Measurements from ENCODE around the gene TNRC18. TPM values are rescaled to one million over a fixed set of nuclear protein-coding genes. Genes with fewer than 3 reads are reported as not detected.

Gene TNRC18
- total and polyA plus RNA-seq, 2 of the 8 experiments (the other 6 are each of a cell fraction or from before 2014, with no cell fraction given): 1.7 to 8.6 TPM

DNA sequence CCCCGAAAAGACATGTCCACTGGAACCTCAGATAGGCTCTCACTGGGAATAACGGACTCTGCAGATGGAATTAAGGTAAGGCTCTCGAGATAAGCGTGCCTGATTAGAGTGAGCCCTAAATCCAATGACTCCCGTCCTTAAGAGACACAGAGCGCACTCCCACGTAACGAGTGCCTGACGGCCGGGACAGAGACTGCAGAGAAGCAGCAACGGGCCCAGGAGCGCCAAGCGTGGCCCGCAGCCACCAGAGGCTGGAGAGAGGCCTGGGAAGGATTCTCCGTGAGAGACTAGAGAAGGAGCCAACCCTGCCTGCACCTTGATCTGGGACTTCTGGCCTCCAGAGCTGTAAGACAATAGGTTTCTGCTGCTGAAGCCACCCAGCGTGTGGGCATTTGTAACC is 20.0 kb upstream of the TNRC18 start (continued):
- no peak for TF ChIP-seq NRF1 (IDR thresholded peaks at IDR 0.05; ENCODE audit: low read depth, low read length)
- TF ChIP-seq KDM5A (IDR thresholded peaks at IDR 0.05; ENCODE audit: low read length): no peak
- TF ChIP-seq, protein P1, sequence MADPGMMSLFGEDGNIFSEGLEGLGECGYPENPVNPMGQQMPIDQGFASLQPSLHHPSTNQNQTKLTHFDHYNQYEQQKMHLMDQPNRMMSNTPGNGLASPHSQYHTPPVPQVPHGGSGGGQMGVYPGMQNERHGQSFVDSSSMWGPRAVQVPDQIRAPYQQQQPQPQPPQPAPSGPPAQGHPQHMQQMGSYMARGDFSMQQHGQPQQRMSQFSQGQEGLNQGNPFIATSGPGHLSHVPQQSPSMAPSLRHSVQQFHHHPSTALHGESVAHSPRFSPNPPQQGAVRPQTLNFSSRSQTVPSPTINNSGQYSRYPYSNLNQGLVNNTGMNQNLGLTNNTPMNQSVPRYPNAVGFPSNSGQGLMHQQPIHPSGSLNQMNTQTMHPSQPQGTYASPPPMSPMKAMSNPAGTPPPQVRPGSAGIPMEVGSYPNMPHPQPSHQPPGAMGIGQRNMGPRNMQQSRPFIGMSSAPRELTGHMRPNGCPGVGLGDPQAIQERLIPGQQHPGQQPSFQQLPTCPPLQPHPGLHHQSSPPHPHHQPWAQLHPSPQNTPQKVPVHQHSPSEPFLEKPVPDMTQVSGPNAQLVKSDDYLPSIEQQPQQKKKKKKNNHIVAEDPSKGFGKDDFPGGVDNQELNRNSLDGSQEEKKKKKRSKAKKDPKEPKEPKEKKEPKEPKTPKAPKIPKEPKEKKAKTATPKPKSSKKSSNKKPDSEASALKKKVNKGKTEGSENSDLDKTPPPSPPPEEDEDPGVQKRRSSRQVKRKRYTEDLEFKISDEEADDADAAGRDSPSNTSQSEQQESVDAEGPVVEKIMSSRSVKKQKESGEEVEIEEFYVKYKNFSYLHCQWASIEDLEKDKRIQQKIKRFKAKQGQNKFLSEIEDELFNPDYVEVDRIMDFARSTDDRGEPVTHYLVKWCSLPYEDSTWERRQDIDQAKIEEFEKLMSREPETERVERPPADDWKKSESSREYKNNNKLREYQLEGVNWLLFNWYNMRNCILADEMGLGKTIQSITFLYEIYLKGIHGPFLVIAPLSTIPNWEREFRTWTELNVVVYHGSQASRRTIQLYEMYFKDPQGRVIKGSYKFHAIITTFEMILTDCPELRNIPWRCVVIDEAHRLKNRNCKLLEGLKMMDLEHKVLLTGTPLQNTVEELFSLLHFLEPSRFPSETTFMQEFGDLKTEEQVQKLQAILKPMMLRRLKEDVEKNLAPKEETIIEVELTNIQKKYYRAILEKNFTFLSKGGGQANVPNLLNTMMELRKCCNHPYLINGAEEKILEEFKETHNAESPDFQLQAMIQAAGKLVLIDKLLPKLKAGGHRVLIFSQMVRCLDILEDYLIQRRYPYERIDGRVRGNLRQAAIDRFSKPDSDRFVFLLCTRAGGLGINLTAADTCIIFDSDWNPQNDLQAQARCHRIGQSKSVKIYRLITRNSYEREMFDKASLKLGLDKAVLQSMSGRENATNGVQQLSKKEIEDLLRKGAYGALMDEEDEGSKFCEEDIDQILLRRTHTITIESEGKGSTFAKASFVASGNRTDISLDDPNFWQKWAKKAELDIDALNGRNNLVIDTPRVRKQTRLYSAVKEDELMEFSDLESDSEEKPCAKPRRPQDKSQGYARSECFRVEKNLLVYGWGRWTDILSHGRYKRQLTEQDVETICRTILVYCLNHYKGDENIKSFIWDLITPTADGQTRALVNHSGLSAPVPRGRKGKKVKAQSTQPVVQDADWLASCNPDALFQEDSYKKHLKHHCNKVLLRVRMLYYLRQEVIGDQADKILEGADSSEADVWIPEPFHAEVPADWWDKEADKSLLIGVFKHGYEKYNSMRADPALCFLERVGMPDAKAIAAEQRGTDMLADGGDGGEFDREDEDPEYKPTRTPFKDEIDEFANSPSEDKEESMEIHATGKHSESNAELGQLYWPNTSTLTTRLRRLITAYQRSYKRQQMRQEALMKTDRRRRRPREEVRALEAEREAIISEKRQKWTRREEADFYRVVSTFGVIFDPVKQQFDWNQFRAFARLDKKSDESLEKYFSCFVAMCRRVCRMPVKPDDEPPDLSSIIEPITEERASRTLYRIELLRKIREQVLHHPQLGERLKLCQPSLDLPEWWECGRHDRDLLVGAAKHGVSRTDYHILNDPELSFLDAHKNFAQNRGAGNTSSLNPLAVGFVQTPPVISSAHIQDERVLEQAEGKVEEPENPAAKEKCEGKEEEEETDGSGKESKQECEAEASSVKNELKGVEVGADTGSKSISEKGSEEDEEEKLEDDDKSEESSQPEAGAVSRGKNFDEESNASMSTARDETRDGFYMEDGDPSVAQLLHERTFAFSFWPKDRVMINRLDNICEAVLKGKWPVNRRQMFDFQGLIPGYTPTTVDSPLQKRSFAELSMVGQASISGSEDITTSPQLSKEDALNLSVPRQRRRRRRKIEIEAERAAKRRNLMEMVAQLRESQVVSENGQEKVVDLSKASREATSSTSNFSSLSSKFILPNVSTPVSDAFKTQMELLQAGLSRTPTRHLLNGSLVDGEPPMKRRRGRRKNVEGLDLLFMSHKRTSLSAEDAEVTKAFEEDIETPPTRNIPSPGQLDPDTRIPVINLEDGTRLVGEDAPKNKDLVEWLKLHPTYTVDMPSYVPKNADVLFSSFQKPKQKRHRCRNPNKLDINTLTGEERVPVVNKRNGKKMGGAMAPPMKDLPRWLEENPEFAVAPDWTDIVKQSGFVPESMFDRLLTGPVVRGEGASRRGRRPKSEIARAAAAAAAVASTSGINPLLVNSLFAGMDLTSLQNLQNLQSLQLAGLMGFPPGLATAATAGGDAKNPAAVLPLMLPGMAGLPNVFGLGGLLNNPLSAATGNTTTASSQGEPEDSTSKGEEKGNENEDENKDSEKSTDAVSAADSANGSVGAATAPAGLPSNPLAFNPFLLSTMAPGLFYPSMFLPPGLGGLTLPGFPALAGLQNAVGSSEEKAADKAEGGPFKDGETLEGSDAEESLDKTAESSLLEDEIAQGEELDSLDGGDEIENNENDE (IDR thresholded peaks at IDR 0.05; ENCODE audit: insufficient replicate concordance, low read length): no peak
- no peak for TF ChIP-seq SIX5 (IDR thresholded peaks at IDR 0.05; ENCODE audit: low read depth, low read length)
- TF ChIP-seq, protein P2, sequence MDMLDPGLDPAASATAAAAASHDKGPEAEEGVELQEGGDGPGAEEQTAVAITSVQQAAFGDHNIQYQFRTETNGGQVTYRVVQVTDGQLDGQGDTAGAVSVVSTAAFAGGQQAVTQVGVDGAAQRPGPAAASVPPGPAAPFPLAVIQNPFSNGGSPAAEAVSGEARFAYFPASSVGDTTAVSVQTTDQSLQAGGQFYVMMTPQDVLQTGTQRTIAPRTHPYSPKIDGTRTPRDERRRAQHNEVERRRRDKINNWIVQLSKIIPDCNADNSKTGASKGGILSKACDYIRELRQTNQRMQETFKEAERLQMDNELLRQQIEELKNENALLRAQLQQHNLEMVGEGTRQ (IDR thresholded peaks at IDR 0.05; ENCODE audit: low read length): no peak
- TF ChIP-seq TCF12 (IDR thresholded peaks at IDR 0.05; ENCODE audit: low read depth, low read length): no peak
